Adrenal gland (tissue), 12 donors: ENCODE data around the gene NKAIN2. TPM values are rescaled to one million over a fixed set of nuclear protein-coding genes. Genes with fewer than 3 reads are reported as not detected.

Experiments
- DNase-seq, 7 donors: peaks; one replicate each; pipeline ENCODE4 v3.0.0-alpha.2; 2019 to 2020
- H3K27ac ChIP-seq, 5 donors: fragments of 200-600 bp; sonication (generic) in 4 of 5; 1 replicate in 3 of 5; 2 replicates in 2 of 5; pipeline versions ENCODE4 v1.5.1 to v1.8.0; 2016 to 2020; ENCODE audit warnings: mild to moderate bottlenecking in 1 of 5
- H3K27me3 ChIP-seq: fragments of 200-600 bp; 2 replicates; pipeline ENCODE4 v1.8.0; 2021
- H3K36me3 ChIP-seq, 2 donors: fragments of 200-600 bp; replicated peaks in 1 of 2; 1 replicate in 1 of 2; 2 replicates in 1 of 2; pipeline versions ENCODE4 v1.5.1 to v1.8.0; 2018 to 2022
- H3K4me1 ChIP-seq, 2 donors: fragments of 200-600 bp; replicated peaks in 1 of 2; 1 replicate in 1 of 2; 2 replicates in 1 of 2; pipeline versions ENCODE4 v1.5.1 to v1.8.0; 2018 to 2021
- H3K4me3 ChIP-seq, 4 donors: fragments of 200-600 bp; sonication (generic) in 3 of 4; one replicate each; pipeline ENCODE4 v1.5.1; 2016 to 2018
- H3K9me3 ChIP-seq, 3 donors: fragments of 200-600 bp; sonication (generic) in 1 of 3; replicated peaks in 1 of 3; 1 replicate in 2 of 3; 2 replicates in 1 of 3; pipeline versions ENCODE4 v1.5.1 to v1.8.0; 2016 to 2021
- POLR2A ChIP-seq, 2 donors: fragments of 450-650 bp; IDR thresholded peaks; one replicate each; pipeline ENCODE4 v1.6.1; 2017; ENCODE audit warnings: antibody characterized with exemption in 2 of 2, mild to moderate bottlenecking in 2 of 2, moderate library complexity in 1 of 2
- WGBS, 4 donors: extraction: QIAGEN DNeasy Blood & Tissue Kit in 2 of 4; methylation state at CpG; one replicate each; pipeline versions ENCODE4 v1.1.5 to v1.1.7; 2013 to 2017; 5-methylcytosine and 5-hydroxymethylcytosine counted together
- intact Hi-C, 2 donors: fragments of 100-400 bp; cut with DNase I; formaldehyde crosslinking; loops; one replicate each; pipeline versions ENCODE4 v1.14.1 to v1.15.0; 2022 to 2023
- polyA plus RNA-seq, 3 donors: library from polyadenylated mRNA; stranded (reverse); fragments of 200-250 nt in 2 of 3; fragments of 350-450 nt in 1 of 3; fragmentation: Illumina TruSeq in 1 of 3; extraction: RNeasy Lipid Tissue Mini Kit (QIAGEN cat#74804) in 1 of 3; gene quantifications; one replicate each; pipeline ENCODE4 v1.2.3, GENCODE V29; 2013 to 2014
- total RNA-seq, 9 donors: library from RNA; depleted of rRNA in 4 of 9; stranded (reverse); fragments of >200 nt in 4 of 9; fragments of 120-200 nt in 1 of 9; fragmentation: NEBNext Ultra II Directional in 1 of 9; extraction: Animal tissue kit (Norgen Biotek cat#: 25700) in 1 of 9; gene quantifications; one replicate each; pipeline versions ENCODE4 v1.1.0 to v1.2.4, GENCODE V29; 2013 to 2023
- TF ChIP-seq, protein P1 (sequence below), 6 experiments: fragments of 450-650 bp in 4 of 6; fragments of 200-600 bp in 2 of 6; sonication (generic) in 1 of 6; IDR thresholded peaks; 1 replicate in 5 of 6; 2 replicates in 1 of 6; pipeline versions ENCODE4 v1.5.1 to v1.8.0; 2016 to 2021; ENCODE audit warnings: antibody characterized with exemption in 6 of 6, mild to moderate bottlenecking in 2 of 6, moderate library complexity in 1 of 6
- donor health status: healthy with polysubstance abuse.
- donor health status: Bipolar disorder and iron deficiency.
- donor health status: DM: yes; HTN: yes; CAD: no.
- donor health status: DM: no; HTN: no; CAD: no.
- donor health status: DM: no; HTN: no; CAD: no.
- donor health status: DM: yes; HTN: yes; CAD: no.

The NKAIN2 gene
- total and polyA plus RNA-seq, 12 donors: under 0.01 to 0.61 (median 0.23) TPM; not detected in 3

DNA sequence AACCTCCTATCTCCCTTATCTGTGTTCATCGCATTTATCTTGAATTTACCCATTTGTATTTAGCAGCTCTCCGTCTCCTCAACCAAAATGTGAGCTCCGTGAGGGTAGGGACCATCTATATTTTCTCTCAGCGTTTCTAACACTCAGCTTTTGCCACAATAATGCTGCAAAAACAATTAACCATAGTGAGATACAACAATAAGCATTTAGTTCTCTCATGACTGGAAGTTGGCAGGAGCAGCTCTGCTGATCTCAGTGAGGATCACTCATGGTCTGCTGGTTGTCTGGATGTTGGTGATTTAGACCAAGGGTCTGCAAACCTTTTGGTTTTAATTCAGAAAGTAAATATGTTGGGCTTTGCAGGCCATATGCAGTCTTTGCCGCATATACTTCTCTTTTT is 763.7 kb downstream of the NKAIN2 start:
- Histone ChIP-seq H3K4me3 (no peak overlapping the region), H3K27ac (no peak overlapping the region), H3K36me3 (no peaks in the 10 kb centered on the region), H3K9me3 (no peaks in the 10 kb centered on the region), H3K4me1 (no peaks in the 10 kb centered on the region), H3K27me3 (no peaks in the 10 kb centered on the region)
- WGBS, 4 donors: 68 to 75% (median 71%) methylated on average over 5 of the region's 5 CpGs
- intact Hi-C loops: no loop called here
- DNase-seq: no peak
- TF ChIP-seq POLR2A (IDR thresholded peaks at IDR 0.05): no peak
- TF ChIP-seq, protein P1, sequence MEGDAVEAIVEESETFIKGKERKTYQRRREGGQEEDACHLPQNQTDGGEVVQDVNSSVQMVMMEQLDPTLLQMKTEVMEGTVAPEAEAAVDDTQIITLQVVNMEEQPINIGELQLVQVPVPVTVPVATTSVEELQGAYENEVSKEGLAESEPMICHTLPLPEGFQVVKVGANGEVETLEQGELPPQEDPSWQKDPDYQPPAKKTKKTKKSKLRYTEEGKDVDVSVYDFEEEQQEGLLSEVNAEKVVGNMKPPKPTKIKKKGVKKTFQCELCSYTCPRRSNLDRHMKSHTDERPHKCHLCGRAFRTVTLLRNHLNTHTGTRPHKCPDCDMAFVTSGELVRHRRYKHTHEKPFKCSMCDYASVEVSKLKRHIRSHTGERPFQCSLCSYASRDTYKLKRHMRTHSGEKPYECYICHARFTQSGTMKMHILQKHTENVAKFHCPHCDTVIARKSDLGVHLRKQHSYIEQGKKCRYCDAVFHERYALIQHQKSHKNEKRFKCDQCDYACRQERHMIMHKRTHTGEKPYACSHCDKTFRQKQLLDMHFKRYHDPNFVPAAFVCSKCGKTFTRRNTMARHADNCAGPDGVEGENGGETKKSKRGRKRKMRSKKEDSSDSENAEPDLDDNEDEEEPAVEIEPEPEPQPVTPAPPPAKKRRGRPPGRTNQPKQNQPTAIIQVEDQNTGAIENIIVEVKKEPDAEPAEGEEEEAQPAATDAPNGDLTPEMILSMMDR (IDR thresholded peaks at IDR 0.05): no peak

DNA sequence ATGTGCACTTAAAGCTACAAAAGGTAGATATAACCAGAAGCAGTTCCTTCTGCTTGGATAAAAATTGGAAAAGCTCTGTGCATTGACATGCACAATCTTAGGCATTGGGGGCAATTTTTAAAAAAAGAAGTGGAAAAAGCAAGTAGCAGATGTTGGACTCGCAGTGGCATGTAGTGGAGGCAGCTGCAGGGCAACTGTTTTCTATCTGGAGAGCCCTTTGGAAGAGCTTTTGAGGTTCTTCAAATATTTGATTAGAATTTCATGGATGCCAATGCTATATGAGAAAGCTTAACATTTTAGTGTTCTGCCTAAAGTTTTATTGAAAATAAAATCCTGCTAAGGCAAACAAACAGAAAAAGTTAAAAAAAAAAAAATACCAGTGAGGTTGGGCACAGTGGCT is 770.3 kb downstream of the NKAIN2 start:
- no peak for TF ChIP-seq POLR2A (IDR thresholded peaks at IDR 0.05)
- TF ChIP-seq, protein P1 (IDR thresholded peaks at IDR 0.05): no peak
- no peak overlapping the region for H3K27ac ChIP-seq
- no peaks in the 10 kb centered on the region for H3K27me3 ChIP-seq
- no peak for DNase-seq
- no peak overlapping the region for H3K4me3 ChIP-seq
- no peaks in the 10 kb centered on the region for H3K4me1 ChIP-seq
- intact Hi-C loops: no loop called here
- H3K9me3 ChIP-seq: no peaks in the 10 kb centered on the region
- WGBS, 4 donors: 67 to 81% (median 68%) methylated on average over 1 of the region's 1 CpG
- no peaks in the 10 kb centered on the region for H3K36me3 ChIP-seq

DNA sequence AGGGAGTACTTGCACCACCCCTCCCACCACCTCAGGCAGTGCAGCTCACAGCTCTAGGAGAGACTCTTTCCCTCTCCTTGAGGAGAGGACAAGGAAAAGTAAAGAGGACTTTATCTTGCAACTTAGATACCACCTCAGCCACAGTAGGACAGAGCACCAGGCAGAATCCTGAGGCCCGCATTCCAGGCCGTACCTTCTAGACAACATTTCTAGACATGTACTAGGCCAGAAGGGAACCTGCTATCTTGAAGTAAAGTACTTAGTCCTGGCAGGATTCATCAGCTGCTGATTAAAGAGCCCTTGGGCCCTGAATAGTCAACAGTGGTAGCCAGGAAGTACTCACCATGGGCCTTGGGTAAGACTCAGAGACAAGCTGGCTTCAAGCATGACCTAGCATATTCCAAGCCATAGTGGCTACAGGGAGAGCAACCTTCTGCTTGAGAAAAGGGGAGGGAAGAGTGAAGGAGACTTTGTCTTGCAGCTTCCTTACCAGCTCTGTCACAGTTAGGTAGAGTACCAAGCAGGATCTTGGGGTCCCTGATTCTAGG is 774.1 kb downstream of the NKAIN2 start:
- H3K9me3 ChIP-seq: no peaks in the 10 kb centered on the region
- H3K36me3 ChIP-seq: no peaks in the 10 kb centered on the region
- no peak for DNase-seq
- H3K4me1 ChIP-seq: no peaks in the 10 kb centered on the region
- H3K27me3 ChIP-seq: no peaks in the 10 kb centered on the region
- WGBS, 4 donors: 90 to 94% (median 91%) methylated on average over 2 of the region's 2 CpGs; no CpG with 5 or more reads in 1 of the 4 donors
- intact Hi-C loops: no loop called here
- H3K4me3 ChIP-seq: no peak overlapping the region
- no peak overlapping the region for H3K27ac ChIP-seq
- TF ChIP-seq POLR2A (IDR thresholded peaks at IDR 0.05): no peak
- TF ChIP-seq, protein P1 (IDR thresholded peaks at IDR 0.05): no peak

DNA sequence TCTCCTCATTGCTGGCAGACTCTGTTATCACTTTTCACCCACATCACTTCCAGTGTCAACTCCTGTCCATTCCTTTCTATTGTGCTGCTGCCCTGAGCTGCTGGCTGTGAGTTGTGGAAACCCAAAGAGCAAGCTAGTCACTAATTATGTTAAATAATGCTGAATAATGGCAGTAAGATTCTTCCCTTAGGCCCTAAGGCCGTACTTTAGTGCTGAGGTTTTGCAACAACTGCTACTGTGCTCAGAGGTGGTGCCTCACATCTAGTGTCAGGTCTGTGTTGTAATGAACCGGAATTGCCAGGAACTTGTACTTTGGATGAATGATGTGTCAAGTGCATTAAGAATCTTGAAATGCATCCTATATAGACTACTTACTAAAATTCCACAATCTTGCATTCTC is 786.3 kb downstream of the NKAIN2 start:
- Histone ChIP-seq H3K36me3 (no peaks in the 10 kb centered on the region), H3K27ac (no peak overlapping the region), H3K4me1 (no peaks in the 10 kb centered on the region), H3K9me3 (no peaks in the 10 kb centered on the region), H3K27me3 (no peaks in the 10 kb centered on the region), H3K4me3 (no peak overlapping the region)
- no peak for DNase-seq
- TF ChIP-seq POLR2A (IDR thresholded peaks at IDR 0.05): no peak
- intact Hi-C loops: no loop called here
- WGBS, 4 donors: 30 to 44% (median 39%) methylated on average over 2 of the region's 2 CpGs

DNA sequence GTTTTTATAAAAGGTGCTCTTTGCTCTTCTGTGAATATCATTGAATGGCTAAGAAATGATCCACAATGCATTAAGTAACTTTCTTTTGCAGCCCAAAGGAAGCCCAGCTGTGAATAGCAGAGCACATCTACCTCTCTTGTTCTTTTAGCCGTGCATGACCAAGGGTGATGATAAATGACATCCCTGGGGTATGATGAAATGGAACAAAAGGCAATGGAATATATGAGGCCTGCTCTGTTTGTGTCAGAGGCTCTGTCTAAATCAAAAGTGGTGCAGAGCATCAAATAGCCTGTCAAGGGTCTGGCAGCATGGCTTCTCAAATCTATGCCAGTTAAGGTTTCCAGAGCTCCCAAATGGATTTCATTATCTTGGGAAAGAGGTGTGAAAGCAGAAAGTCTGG is 796.0 kb downstream of the NKAIN2 start:
- 38 to 53% (median 49%) methylated on average over 1 of the region's 1 CpG for WGBS, 4 donors
- no peaks in the 10 kb centered on the region for H3K36me3 ChIP-seq
- intact Hi-C loops: loop anchor here in 1 of 2 donors (10.0 kb wide), 1 partner anchor 645 kb away; no protein-coding TSS in a partner anchor
- H3K27ac ChIP-seq: no peak overlapping the region
- no peaks in the 10 kb centered on the region for H3K27me3 ChIP-seq
- H3K4me3 ChIP-seq: no peak overlapping the region
- H3K9me3 ChIP-seq: no peaks in the 10 kb centered on the region
- no peak for DNase-seq
- H3K4me1 ChIP-seq: no peaks in the 10 kb centered on the region
- no peak for TF ChIP-seq POLR2A (IDR thresholded peaks at IDR 0.05)
- TF ChIP-seq, protein P1 (IDR thresholded peaks at IDR 0.05): no peak
